ENCODE data around the gene ABI3.
A peak's percentile ranks its signal among the peaks of the same experiment; 100 is the strongest.

The ABI3 gene

GRCh38 chr17:49224198-49224996, 13.9 kb downstream of the ABI3 start:
- TF ChIP-seq, protein P1, sequence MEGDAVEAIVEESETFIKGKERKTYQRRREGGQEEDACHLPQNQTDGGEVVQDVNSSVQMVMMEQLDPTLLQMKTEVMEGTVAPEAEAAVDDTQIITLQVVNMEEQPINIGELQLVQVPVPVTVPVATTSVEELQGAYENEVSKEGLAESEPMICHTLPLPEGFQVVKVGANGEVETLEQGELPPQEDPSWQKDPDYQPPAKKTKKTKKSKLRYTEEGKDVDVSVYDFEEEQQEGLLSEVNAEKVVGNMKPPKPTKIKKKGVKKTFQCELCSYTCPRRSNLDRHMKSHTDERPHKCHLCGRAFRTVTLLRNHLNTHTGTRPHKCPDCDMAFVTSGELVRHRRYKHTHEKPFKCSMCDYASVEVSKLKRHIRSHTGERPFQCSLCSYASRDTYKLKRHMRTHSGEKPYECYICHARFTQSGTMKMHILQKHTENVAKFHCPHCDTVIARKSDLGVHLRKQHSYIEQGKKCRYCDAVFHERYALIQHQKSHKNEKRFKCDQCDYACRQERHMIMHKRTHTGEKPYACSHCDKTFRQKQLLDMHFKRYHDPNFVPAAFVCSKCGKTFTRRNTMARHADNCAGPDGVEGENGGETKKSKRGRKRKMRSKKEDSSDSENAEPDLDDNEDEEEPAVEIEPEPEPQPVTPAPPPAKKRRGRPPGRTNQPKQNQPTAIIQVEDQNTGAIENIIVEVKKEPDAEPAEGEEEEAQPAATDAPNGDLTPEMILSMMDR (IDR thresholded peaks at IDR 0.05) = no peak

GRCh38 chr17:49224997-49225337, 14.5 kb downstream of the ABI3 start:
- TF ChIP-seq, protein P1 (IDR thresholded peaks at IDR 0.05) = no peak

DNA sequence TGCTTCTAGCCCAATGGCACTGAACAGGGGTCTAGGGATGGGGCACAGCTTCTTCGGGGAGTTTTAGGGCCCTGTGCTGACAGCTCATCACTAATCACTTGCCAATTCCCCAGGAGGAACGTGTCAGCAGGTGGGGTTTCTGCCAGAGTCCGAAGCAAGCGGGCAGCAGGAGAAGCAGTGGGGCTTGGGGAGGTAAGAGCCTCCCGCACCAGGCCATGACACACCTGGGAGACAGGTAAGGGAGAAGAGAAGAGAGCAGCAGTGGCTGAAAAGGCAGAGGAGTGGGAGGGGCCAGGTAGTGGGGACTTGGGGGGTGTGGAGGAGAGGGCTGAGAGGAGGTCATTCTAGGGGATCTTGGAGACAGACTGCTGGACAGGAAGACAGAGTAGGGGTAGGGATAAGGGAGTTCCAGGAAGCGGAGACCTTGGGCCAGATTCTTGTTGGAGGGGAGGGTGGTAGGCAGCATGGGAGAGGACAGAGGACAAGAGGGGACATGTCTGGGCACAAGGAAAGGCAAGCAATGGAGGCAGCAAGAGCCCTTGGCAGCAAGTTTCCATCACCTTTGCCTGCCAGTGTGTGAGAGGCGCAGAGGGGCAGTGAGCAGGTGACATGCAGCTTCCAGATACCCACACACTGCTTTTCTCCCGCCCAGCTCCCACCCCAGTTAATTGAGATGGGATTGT, 15.2 kb downstream of the ABI3 start:
- TF ChIP-seq, protein P1 (IDR thresholded peaks at IDR 0.05) = no peak

GRCh38 chr17:49226771-49227435, 16.4 kb downstream of the ABI3 start:
- TF ChIP-seq, protein P1 (IDR thresholded peaks at IDR 0.05) = no peak

DNA sequence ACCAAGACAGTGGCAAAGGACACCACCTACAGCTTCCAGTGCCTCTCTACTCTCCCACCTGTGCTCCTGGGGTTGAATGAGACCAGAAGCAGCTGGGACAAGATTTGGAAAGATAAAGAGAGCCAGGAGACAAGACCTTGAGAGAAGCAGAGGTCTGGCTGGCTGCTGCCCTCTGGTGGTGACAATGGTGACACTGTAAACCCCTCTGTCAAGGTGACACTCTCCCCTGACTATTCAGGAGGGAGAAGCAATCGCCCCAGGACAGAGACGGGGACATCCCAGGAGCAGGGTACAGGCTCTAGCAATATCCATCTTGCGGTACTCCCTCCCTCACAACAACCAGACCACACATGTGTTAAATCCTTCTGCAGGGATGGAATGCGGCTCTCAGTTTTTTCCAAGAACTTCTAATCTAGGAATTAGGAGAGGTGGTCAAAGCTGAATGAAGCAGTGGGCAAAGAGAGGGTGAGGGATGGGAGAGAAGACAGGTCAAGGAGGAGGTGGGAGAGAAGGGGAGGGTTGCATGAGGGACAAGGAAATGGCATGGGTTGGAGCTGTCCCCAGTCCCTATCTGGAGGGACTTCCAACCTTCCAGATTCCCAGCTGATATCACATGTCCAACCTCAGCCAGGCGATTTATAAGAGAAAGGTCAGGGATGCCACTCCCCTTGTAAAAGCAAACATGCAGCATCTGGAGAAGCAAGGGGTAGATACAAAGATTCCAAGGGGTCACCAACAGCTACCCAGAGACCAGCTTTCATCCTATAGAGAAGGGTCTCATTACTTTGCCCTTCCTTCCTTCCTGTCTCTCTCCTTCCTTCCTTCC, 17.1 kb downstream of the ABI3 start:
- TF ChIP-seq, protein P1 (IDR thresholded peaks at IDR 0.05) = peak; percentile 90

GRCh38 chr17:49229076-49229804, 18.7 kb downstream of the ABI3 start:
- TF ChIP-seq, protein P1 (IDR thresholded peaks at IDR 0.05) = no peak
